Keratinocyte (primary cell): Measurements from ENCODE around the gene CDCA3. TPM values are rescaled to one million over a fixed set of nuclear protein-coding genes. Genes with fewer than 3 reads are reported as not detected.

Source experiments
- DNase-seq: peaks from one replicate; pipeline ENCODE4 v3.0.0-alpha.2; 2011; ENCODE audit warnings: low read depth, missing footprints, low spot score
- FAIRE-seq: peaks from 2 replicates; lab custom pipeline; 2011; peaks lifted over from hg19 to GRCh38; lab: Jason Lieb, UNC
- H2AFZ ChIP-seq: 2 replicates; pipeline ENCODE4 v1.6.0; 2012; ENCODE audit warnings: low read length, control low read depth, inconsistent platforms; ENCODE audit not compliant: control insufficient read depth
- H3K27ac ChIP-seq: 2 replicates; pipeline ENCODE4 v1.5.1; 2011; ENCODE audit warnings: low read length; ENCODE audit not compliant: control insufficient read depth, insufficient read depth
- H3K27me3 ChIP-seq: 3 replicates; pipeline ENCODE4 v1.6.0; 2011; ENCODE audit warnings: low read length; ENCODE audit not compliant: control insufficient read depth, insufficient read depth; ENCODE audit errors: extremely low read depth
- H3K36me3 ChIP-seq, 2 experiments: 2 replicates in 1 of 2; 3 replicates in 1 of 2; pipeline ENCODE4 v1.5.1; 2011; ENCODE audit warnings: low read length in 2 of 2, mild to moderate bottlenecking in 1 of 2; ENCODE audit not compliant: control insufficient read depth in 2 of 2, insufficient read depth in 2 of 2; ENCODE audit errors: extremely low read depth in 1 of 2
- H3K4me1 ChIP-seq: 3 replicates; pipeline ENCODE4 v1.5.1; 2011; ENCODE audit warnings: low read length; ENCODE audit not compliant: control insufficient read depth, insufficient read depth; ENCODE audit errors: extremely low read depth
- H3K4me2 ChIP-seq: 3 replicates; pipeline ENCODE4 v1.6.0; 2011; ENCODE audit warnings: low read depth, low read length; ENCODE audit not compliant: control insufficient read depth, insufficient read depth; ENCODE audit errors: extremely low read depth
- H3K4me3 ChIP-seq, 3 experiments: fragments of 200-600 bp in 1 of 3; sonication (generic) in 1 of 3; 2 replicates in 2 of 3; 3 replicates in 1 of 3; pipeline ENCODE4 v1.5.1; 2011 to 2016; ENCODE audit warnings: low read length in 3 of 3, mild to moderate bottlenecking in 3 of 3, control low read depth in 2 of 3, inconsistent platforms in 1 of 3, low read depth in 1 of 3, mixed read lengths in 1 of 3, mixed run types in 1 of 3, moderate library complexity in 1 of 3; ENCODE audit not compliant: control insufficient read depth in 2 of 3, insufficient read depth in 2 of 3; ENCODE audit errors: extremely low read depth in 1 of 3
- H3K79me2 ChIP-seq: 2 replicates; pipeline ENCODE4 v1.6.0; 2012; ENCODE audit warnings: low read length; ENCODE audit not compliant: control insufficient read depth, insufficient read depth
- H3K9ac ChIP-seq: 3 replicates; pipeline ENCODE4 v1.6.0; 2011; ENCODE audit warnings: low read length; ENCODE audit not compliant: control insufficient read depth, insufficient read depth; ENCODE audit errors: extremely low read depth
- H3K9me1 ChIP-seq: 3 replicates; pipeline ENCODE4 v1.6.0; 2011; ENCODE audit warnings: low read length; ENCODE audit not compliant: control insufficient read depth, insufficient read depth; ENCODE audit errors: extremely low read depth
- H3K9me3 ChIP-seq: 2 replicates; pipeline ENCODE4 v1.5.1; 2012; ENCODE audit warnings: low read depth, low read length; ENCODE audit not compliant: control insufficient read depth
- H4K20me1 ChIP-seq: 3 replicates; pipeline ENCODE4 v1.6.0; 2011; ENCODE audit warnings: low read length; ENCODE audit not compliant: control insufficient read depth, insufficient read depth; ENCODE audit errors: extremely low read depth
- EZH2 ChIP-seq: IDR thresholded peaks from one replicate; pipeline ENCODE4 v1.6.1; 2012; ENCODE audit warnings: inconsistent platforms, mild to moderate bottlenecking, low read length, moderate library complexity
- dilution Hi-C: fragments of 300-500 bp; cut with MboI; formaldehyde crosslinking; loops from one replicate; pipeline ENCODE4 v1.7.0; 2020; ENCODE audit warnings: low sequenced_read_pairs; ENCODE audit not compliant: extremely low pct_ligation_motif_present
- polyA plus RNA-seq, 5 experiments: library from polyadenylated mRNA; depleted of rRNA in 3 of 5; stranded (reverse) in 3 of 5; stranded (forward) in 1 of 5; unstranded in 1 of 5; fragments of >200 nt; gene quantifications; 1 replicate in 1 of 5; 2 replicates in 3 of 5; 3 replicates in 1 of 5; pipeline versions ENCODE4 v1.2.1 to v1.2.3, GENCODE V29; 2011 to 2012; ENCODE audit warnings: missing spikeins in 2 of 5, low read depth in 1 of 5, low replicate concordance in 1 of 5
- TF ChIP-seq, protein P1 (sequence below), 3 experiments: IDR thresholded peaks in 1 of 3; conservative IDR thresholded peaks in 1 of 3; optimal IDR thresholded peaks in 1 of 3; 2 replicates in 2 of 3; 3 replicates in 1 of 3; pipeline versions ENCODE3 to v1.5.1; 2011; ENCODE audit warnings: low read length in 3 of 3, mild to moderate bottlenecking in 3 of 3, moderate library complexity in 2 of 3, control low read depth in 1 of 3, inconsistent platforms in 1 of 3; ENCODE audit not compliant: insufficient read depth in 2 of 3; ENCODE audit errors: extremely low read depth in 1 of 3

CDCA3 gene
- polyA plus RNA-seq, 1 donor (not counting 4 experiments of a cell fraction or from before 2014, with no cell fraction given), result 15.0 TPM

DNA sequence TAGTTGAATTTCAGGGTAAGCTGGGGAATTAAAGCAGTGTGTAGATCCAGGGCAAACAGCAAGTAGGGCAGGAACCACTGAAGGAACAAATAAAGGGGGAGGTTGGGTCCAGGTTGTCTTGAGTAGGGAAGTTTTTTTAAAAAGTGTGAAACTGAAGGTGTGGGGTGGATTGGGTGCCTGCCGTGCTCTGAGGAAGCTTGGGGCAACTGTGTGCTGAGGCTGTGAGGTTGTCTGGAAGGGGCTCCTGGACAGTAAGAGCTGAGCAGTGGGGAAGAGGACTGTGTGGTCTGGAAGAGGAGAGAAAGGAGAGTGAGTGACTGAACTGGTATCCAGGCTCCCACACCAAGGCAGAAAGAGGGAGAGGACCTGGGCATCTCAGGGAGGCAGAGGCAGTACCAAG, 40.3 kb downstream of the CDCA3 start:
- H3K4me1 ChIP-seq, result no peaks in the 10 kb centered on the region
- H3K36me3 ChIP-seq, result no peaks in the 10 kb centered on the region
- H3K9ac ChIP-seq, result no peak overlapping the region
- TF ChIP-seq EZH2, result no peak
- TF ChIP-seq, protein P1, sequence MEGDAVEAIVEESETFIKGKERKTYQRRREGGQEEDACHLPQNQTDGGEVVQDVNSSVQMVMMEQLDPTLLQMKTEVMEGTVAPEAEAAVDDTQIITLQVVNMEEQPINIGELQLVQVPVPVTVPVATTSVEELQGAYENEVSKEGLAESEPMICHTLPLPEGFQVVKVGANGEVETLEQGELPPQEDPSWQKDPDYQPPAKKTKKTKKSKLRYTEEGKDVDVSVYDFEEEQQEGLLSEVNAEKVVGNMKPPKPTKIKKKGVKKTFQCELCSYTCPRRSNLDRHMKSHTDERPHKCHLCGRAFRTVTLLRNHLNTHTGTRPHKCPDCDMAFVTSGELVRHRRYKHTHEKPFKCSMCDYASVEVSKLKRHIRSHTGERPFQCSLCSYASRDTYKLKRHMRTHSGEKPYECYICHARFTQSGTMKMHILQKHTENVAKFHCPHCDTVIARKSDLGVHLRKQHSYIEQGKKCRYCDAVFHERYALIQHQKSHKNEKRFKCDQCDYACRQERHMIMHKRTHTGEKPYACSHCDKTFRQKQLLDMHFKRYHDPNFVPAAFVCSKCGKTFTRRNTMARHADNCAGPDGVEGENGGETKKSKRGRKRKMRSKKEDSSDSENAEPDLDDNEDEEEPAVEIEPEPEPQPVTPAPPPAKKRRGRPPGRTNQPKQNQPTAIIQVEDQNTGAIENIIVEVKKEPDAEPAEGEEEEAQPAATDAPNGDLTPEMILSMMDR (optimal IDR thresholded peaks at IDR 0.05 in 1 of 3, IDR thresholded peaks at IDR 0.05 in 1 of 3, conservative IDR thresholded peaks at IDR 0.05 in 1 of 3; ENCODE audit: extremely low read depth in 1 of 3, insufficient read depth in 2 of 3, low read length in 3 of 3), result no peak
- no peaks in the 10 kb centered on the region for H3K9me1 ChIP-seq
- H2AFZ ChIP-seq, result no peak overlapping the region
- DNase-seq (no peak), FAIRE-seq (no peak)
- no peak overlapping the region for H3K4me3 ChIP-seq
- H3K4me2 ChIP-seq, result no peak overlapping the region
- H4K20me1 ChIP-seq, result no peaks in the 10 kb centered on the region
- H3K79me2 ChIP-seq, result no peaks in the 10 kb centered on the region
- dilution Hi-C loops, result no loop called here
- H3K27ac ChIP-seq, result no peak overlapping the region
- peaks cover 21% of the 10 kb centered on the region for H3K27me3 ChIP-seq
- no peaks in the 10 kb centered on the region for H3K9me3 ChIP-seq

DNA sequence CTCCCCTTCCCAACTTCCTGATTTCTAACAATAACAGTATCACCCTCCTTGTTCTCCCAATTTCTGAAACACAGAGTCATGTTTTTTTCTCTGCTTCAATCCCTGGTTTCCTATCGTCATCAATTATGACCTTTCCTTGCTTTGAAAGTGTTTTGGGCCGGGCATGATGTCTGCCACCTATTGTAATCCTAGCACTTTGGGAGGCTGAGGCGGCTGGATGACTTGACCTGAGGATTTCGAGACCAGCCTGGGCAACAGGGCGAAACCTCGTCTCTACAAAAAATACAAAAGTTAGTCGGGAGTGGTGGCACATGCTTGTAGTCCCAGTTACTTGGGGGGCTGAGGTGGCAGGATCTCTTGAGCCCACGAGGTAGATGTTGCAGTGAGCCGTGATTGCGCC, 42.0 kb downstream of the CDCA3 start:
- dilution Hi-C loops, result no loop called here
- Histone ChIP-seq H2AFZ (no peak overlapping the region), H3K9me1 (no peaks in the 10 kb centered on the region), H3K4me1 (no peaks in the 10 kb centered on the region), H3K27me3 (peaks cover 10% of the 10 kb centered on the region), H3K27ac (no peak overlapping the region), H4K20me1 (no peaks in the 10 kb centered on the region), H3K36me3 (no peaks in the 10 kb centered on the region), H3K9me3 (no peaks in the 10 kb centered on the region), H3K4me3 (no peak overlapping the region), H3K4me2 (no peak overlapping the region), H3K79me2 (no peaks in the 10 kb centered on the region), H3K9ac (no peak overlapping the region)
- DNase-seq, result no peak
- TF ChIP-seq EZH2, result no peak
- TF ChIP-seq, protein P1 (optimal IDR thresholded peaks at IDR 0.05 in 1 of 3, IDR thresholded peaks at IDR 0.05 in 1 of 3, conservative IDR thresholded peaks at IDR 0.05 in 1 of 3; ENCODE audit: extremely low read depth in 1 of 3, insufficient read depth in 2 of 3, low read length in 3 of 3), result no peak
- FAIRE-seq, result no peak
